Measurements from ENCODE around the gene NGEF. TPM values are rescaled to one million over a fixed set of nuclear protein-coding genes. Genes with fewer than 3 reads are reported as not detected.

The NGEF gene
- total RNA-seq, 1 donor from 2014 or later = 1.2 TPM

- DNase-seq (ENCODE audit: low spot score, unreplicated experiment) = no peak
- Mint-ChIP-seq H3K4me3 (ENCODE audit: low read depth) (no peak overlapping the region), H3K27ac (no peak overlapping the region), H3K27me3 (no peaks in the 10 kb centered on the region), H3K9me3 (ENCODE audit: low read depth) (no peaks in the 10 kb centered on the region), H3K4me1 (ENCODE audit: low read depth) (no peaks in the 10 kb centered on the region), H3K36me3 (ENCODE audit: insufficient read depth) (no peaks in the 10 kb centered on the region)
- no peak for TF ChIP-seq CTCF (IDR thresholded peaks at IDR 0.05; ENCODE audit: unreplicated experiment)
Measured at GRCh38 chr2:232900811-232901735, 112.0 kb downstream of the NGEF start.

DNA sequence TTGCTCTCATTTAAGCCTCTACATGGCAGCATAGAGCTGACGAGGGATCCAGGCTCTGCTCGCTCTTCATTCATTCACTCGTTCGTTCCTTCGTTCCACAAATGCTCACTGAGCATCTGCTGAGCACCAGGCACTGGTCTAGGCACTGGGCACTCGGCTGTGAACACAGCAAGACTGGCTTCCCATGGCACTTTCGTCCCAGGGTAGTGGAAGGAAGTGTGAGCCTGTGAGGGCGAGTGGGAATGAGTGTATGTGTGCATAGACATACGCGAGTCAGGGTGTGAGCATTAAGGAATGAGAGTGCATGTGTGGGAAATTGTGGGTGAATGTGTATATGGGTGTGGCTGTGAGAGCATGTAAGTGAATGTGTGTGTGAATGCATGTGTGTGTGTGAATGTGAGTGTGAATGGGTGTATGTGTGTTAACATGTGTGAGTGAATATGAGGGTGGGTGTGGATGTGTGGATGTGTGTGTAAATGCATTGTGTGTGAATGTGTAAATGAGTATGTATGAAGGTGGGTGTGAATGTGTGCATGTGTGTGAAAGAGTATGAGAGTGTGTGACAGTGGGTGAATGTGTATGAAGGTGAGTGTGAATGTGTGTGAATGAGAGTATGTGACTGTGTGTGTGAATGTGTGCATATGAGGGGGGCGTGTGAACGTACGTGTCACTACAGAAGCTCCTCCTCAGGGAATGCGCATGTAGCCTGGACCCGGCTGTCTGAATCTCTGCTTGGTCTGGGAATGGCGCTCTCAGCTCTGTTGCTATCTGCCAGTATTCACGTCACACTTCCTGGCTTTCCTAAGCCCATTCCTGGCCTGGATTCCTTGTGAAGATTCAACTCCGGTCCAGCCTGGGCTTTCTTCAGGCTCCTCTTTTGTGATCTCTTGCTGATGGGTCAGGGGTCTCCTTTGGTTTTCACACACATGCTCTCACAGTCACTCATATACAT lies 114.2 kb downstream of the NGEF start:
- Mint-ChIP-seq H3K27me3 (peaks cover 4% of the 10 kb centered on the region), H3K4me3 (ENCODE audit: low read depth) (no peak overlapping the region), H3K9me3 (ENCODE audit: low read depth) (no peaks in the 10 kb centered on the region), H3K4me1 (ENCODE audit: low read depth) (no peaks in the 10 kb centered on the region), H3K27ac (no peak overlapping the region), H3K36me3 (ENCODE audit: insufficient read depth) (no peaks in the 10 kb centered on the region)
- no peak for TF ChIP-seq CTCF (IDR thresholded peaks at IDR 0.05; ENCODE audit: unreplicated experiment)
- no peak for DNase-seq (ENCODE audit: low spot score, unreplicated experiment)

DNA sequence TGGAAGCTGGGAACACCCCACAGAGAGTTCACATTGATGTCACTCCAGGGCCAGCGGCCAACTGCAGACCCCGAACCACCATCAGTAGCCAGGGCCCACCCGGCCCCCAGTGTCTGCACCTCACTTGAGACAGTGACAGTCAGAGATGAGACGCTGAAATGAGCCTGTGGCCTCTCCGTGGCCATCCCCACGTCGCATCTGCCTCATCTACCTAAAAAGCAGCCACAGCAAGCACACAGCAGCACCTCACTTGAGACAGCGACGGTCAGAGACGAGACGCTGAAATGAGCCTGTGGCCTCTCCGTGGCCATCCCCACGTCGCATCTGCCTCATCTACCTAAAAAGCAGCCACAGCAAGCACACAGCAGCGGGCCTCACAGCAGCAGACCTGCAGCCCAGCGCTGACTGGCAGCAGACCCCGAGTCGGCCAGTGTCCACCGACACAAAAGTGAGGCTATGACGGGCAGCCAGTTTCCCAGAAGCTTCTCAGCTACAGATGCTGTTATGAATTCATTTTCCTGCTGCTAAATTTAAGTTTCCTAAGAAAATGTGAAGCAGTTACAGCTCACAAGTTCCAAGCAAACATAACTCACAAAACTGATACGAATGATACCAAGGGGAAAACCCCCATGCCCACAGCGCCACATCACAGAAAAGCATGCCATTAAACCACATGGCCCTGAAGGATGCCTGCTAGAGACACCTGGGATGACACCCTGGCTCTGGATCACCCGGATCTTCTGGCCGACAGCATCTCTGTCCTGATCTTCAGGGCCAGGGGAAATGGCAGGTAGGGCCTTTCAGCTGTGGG lies 115.3 kb downstream of the NGEF start:
- Mint-ChIP-seq H3K27ac (no peak overlapping the region), H3K4me1 (ENCODE audit: low read depth) (no peaks in the 10 kb centered on the region), H3K9me3 (ENCODE audit: low read depth) (no peaks in the 10 kb centered on the region), H3K36me3 (ENCODE audit: insufficient read depth) (no peaks in the 10 kb centered on the region), H3K4me3 (ENCODE audit: low read depth) (no peak overlapping the region), H3K27me3 (peaks cover 4% of the 10 kb centered on the region)
- TF ChIP-seq CTCF (IDR thresholded peaks at IDR 0.05; ENCODE audit: unreplicated experiment) = no peak
- DNase-seq (ENCODE audit: low spot score, unreplicated experiment) = no peak

- Mint-ChIP-seq H3K27ac (no peak overlapping the region), H3K9me3 (ENCODE audit: low read depth) (no peaks in the 10 kb centered on the region), H3K4me1 (ENCODE audit: low read depth) (no peaks in the 10 kb centered on the region), H3K4me3 (ENCODE audit: low read depth) (no peak overlapping the region), H3K36me3 (ENCODE audit: insufficient read depth) (no peaks in the 10 kb centered on the region), H3K27me3 (peaks cover 7% of the 10 kb centered on the region)
- DNase-seq (ENCODE audit: low spot score, unreplicated experiment) = no peak
- TF ChIP-seq CTCF (IDR thresholded peaks at IDR 0.05; ENCODE audit: unreplicated experiment) = no peak
Measured at GRCh38 chr2:232896720-232897597, 116.1 kb downstream of the NGEF start.
